ENCODE measurements around the gene NDRG4. TPM values are rescaled to one million over a fixed set of nuclear protein-coding genes. Genes with fewer than 3 reads are reported as not detected.

The NDRG4 gene
- total RNA-seq, 2 donors from 2014 or later = 6.0 to 33.9 TPM

GRCh38 chr16:58475091-58475619 is 24.8 kb upstream of the NDRG4 start:
- H3K4me1 ChIP-seq = no peaks in the 10 kb centered on the region
- 43 to 50% methylated on average over 4 of the region's 4 CpGs for WGBS, 2 donors
- intact Hi-C loops (cut with DNase I) = no loop called here
- TF ChIP-seq POLR2A (IDR thresholded peaks at IDR 0.05) (no peak), CTCF (IDR thresholded peaks at IDR 0.05) (no peak)
- no peak overlapping the region for H3K27ac ChIP-seq
- no peak overlapping the region for H3K4me3 ChIP-seq
- ATAC-seq = no peak
- DNase-seq = no peak
- H3K36me3 ChIP-seq (replicated peaks in 1 of 2; ENCODE audit: insufficient read depth in 1 of 2, low read depth in 2 of 2) = no peaks in the 10 kb centered on the region
- H3K27me3 ChIP-seq = no peaks in the 10 kb centered on the region
- no peaks in the 10 kb centered on the region for H3K9me3 ChIP-seq

- no peaks in the 10 kb centered on the region for H3K9me3 ChIP-seq
- DNase-seq = no peak
- WGBS, 2 donors = 50 to 63% methylated on average over 1 of the region's 1 CpG
- TF ChIP-seq POLR2A (IDR thresholded peaks at IDR 0.05) (no peak), CTCF (IDR thresholded peaks at IDR 0.05) (no peak)
- H3K36me3 ChIP-seq (replicated peaks in 1 of 2; ENCODE audit: insufficient read depth in 1 of 2, low read depth in 2 of 2) = no peaks in the 10 kb centered on the region
- intact Hi-C loops (cut with DNase I) = no loop called here
- no peaks in the 10 kb centered on the region for H3K4me1 ChIP-seq
- H3K27ac ChIP-seq = no peak overlapping the region
- H3K27me3 ChIP-seq = no peaks in the 10 kb centered on the region
- no peak overlapping the region for H3K4me3 ChIP-seq
- ATAC-seq = no peak
Observed at GRCh38 chr16:58476791-58477190, 23.2 kb upstream of the NDRG4 start.

GRCh38 chr16:58478427-58478826 is 21.5 kb upstream of the NDRG4 start:
- DNase-seq (no peak), ATAC-seq (no peak)
- no peak for TF ChIP-seq POLR2A (IDR thresholded peaks at IDR 0.05)
- TF ChIP-seq CTCF (IDR thresholded peaks at IDR 0.05) = no peak
- H3K9me3 ChIP-seq = no peaks in the 10 kb centered on the region
- no peak overlapping the region for H3K27ac ChIP-seq
- H3K36me3 ChIP-seq (replicated peaks in 1 of 2; ENCODE audit: insufficient read depth in 1 of 2, low read depth in 2 of 2) = no peaks in the 10 kb centered on the region
- H3K4me3 ChIP-seq = no peak overlapping the region
- no peaks in the 10 kb centered on the region for H3K27me3 ChIP-seq
- 82 to 92% methylated on average over 2 of the region's 2 CpGs for WGBS, 2 donors
- intact Hi-C loops (cut with DNase I) = no loop called here
- no peaks in the 10 kb centered on the region for H3K4me1 ChIP-seq

- Histone ChIP-seq H3K4me3 (no peak overlapping the region), H3K27me3 (no peaks in the 10 kb centered on the region), H3K27ac (no peak overlapping the region), H3K36me3 (replicated peaks in 1 of 2; ENCODE audit: insufficient read depth in 1 of 2, low read depth in 2 of 2) (no peaks in the 10 kb centered on the region), H3K9me3 (no peaks in the 10 kb centered on the region), H3K4me1 (no peaks in the 10 kb centered on the region)
- ATAC-seq (no peak), DNase-seq (no peak)
- WGBS, 2 donors = 84 to 85% methylated on average over 10 of the region's 11 CpGs
- no peak for TF ChIP-seq CTCF (IDR thresholded peaks at IDR 0.05)
- TF ChIP-seq POLR2A (IDR thresholded peaks at IDR 0.05) = no peak
- intact Hi-C loops (cut with DNase I) = no loop called here
Observed at GRCh38 chr16:58481226-58481869, 18.6 kb upstream of the NDRG4 start.

- Histone ChIP-seq H3K36me3 (replicated peaks in 1 of 2; ENCODE audit: insufficient read depth in 1 of 2, low read depth in 2 of 2) (no peaks in the 10 kb centered on the region), H3K27me3 (no peaks in the 10 kb centered on the region), H3K27ac (no peak overlapping the region), H3K9me3 (no peaks in the 10 kb centered on the region), H3K4me1 (no peaks in the 10 kb centered on the region), H3K4me3 (no peak overlapping the region)
- ATAC-seq (no peak), DNase-seq (no peak)
- intact Hi-C loops (cut with DNase I) = no loop called here
- TF ChIP-seq CTCF (IDR thresholded peaks at IDR 0.05) (no peak), POLR2A (IDR thresholded peaks at IDR 0.05) (no peak)
- WGBS, 2 donors = 54 to 78% methylated on average over 8 of the region's 8 CpGs
Observed at GRCh38 chr16:58481931-58482330, 18.0 kb upstream of the NDRG4 start.
